ENCODE data around the gene SSH3. TPM values are rescaled to one million over a fixed set of nuclear protein-coding genes. Genes with fewer than 3 reads are reported as not detected.

SSH3 gene
- total RNA-seq, 6 experiments from 2014 or later, result 10.9 to 17.9 (median 14.5) TPM

GRCh38 chr11:67275606-67276409, 27.5 kb upstream of the SSH3 start:
- no peak overlapping the region for H3K4me3 ChIP-seq
- H3K36me3 ChIP-seq, result peaks cover 0 to 20% (median 6%) of the 10 kb centered on the region in 4 donors
- peak overlapping the region; percentile 18 to 67 (median 62) for H3K27ac ChIP-seq
- H3K27me3 ChIP-seq, result no peaks in the 10 kb centered on the region
- ATAC-seq (no peak), DNase-seq (peak in 1 of 3 donors; percentile 46)
- WGBS (ENCODE audit: insufficient coverage, low coverage, low lambda C conversion rate, missing lambda C conversion rate), result 70% methylated on average over 9 of the region's 17 CpGs
- no peaks in the 10 kb centered on the region for H3K9me3 ChIP-seq
- no peak for TF ChIP-seq POLR2A (IDR thresholded peaks at IDR 0.05)
- TF ChIP-seq CTCF (IDR thresholded peaks at IDR 0.05), result no peak
- H3K4me1 ChIP-seq, result peaks cover 0 to 43% (median 0%) of the 10 kb centered on the region in 4 donors
- intact Hi-C loops (cut with DNase I), result loop anchor here in 1 of 2 donors (10.0 kb wide), 1 partner anchor 109 kb away; no protein-coding TSS in a partner anchor

GRCh38 chr11:67276781-67277230, 26.5 kb upstream of the SSH3 start:
- WGBS (ENCODE audit: insufficient coverage, low coverage, low lambda C conversion rate, missing lambda C conversion rate), result 54% methylated on average over 6 of the region's 16 CpGs
- no peak overlapping the region for H3K4me3 ChIP-seq
- H3K4me1 ChIP-seq, result peaks cover 0 to 38% (median 0%) of the 10 kb centered on the region in 4 donors
- DNase-seq (peak in 2 of 3 donors; percentile 50 to 60), ATAC-seq (peak; percentile 5 to 22 (median 14))
- H3K9me3 ChIP-seq, result no peaks in the 10 kb centered on the region
- no peak for TF ChIP-seq POLR2A (IDR thresholded peaks at IDR 0.05)
- peak in 1 of 4 donors; percentile 9 for TF ChIP-seq CTCF (IDR thresholded peaks at IDR 0.05)
- H3K27me3 ChIP-seq, result no peaks in the 10 kb centered on the region
- H3K36me3 ChIP-seq, result peaks cover 0 to 30% (median 10%) of the 10 kb centered on the region in 4 donors
- intact Hi-C loops (cut with DNase I), result loop anchor here in 1 of 2 donors (10.0 kb wide), 1 partner anchor 108 kb away; no protein-coding TSS in a partner anchor
- H3K27ac ChIP-seq, result peak overlapping the region; percentile 58 to 81 (median 62)

GRCh38 chr11:67277231-67277961, 25.9 kb upstream of the SSH3 start:
- Histone ChIP-seq H3K27me3 (no peaks in the 10 kb centered on the region), H3K9me3 (no peaks in the 10 kb centered on the region), H3K4me3 (no peak overlapping the region), H3K36me3 (peaks cover 0 to 36% (median 13%) of the 10 kb centered on the region in 4 donors), H3K4me1 (peaks cover 0 to 33% (median 0%) of the 10 kb centered on the region in 4 donors), H3K27ac (peak overlapping the region; percentile 58 to 81 (median 62))
- TF ChIP-seq POLR2A (IDR thresholded peaks at IDR 0.05), result no peak
- TF ChIP-seq CTCF (IDR thresholded peaks at IDR 0.05), result no peak
- peak; percentile 61 to 72 (median 66) for ATAC-seq
- WGBS (ENCODE audit: insufficient coverage, low coverage, low lambda C conversion rate, missing lambda C conversion rate), result 49% methylated on average over 7 of the region's 24 CpGs
- peak; percentile 83 to 90 (median 88) for DNase-seq
- intact Hi-C loops (cut with DNase I), result loop anchor here in 1 of 2 donors (10.0 kb wide), 1 partner anchor 107 kb away; no protein-coding TSS in a partner anchor

GRCh38 chr11:67278135-67278938, 25.0 kb upstream of the SSH3 start:
- peaks cover 0 to 45% (median 17%) of the 10 kb centered on the region in 4 donors for H3K36me3 ChIP-seq
- intact Hi-C loops (cut with DNase I), result loop anchor here in 1 of 2 donors (10.0 kb wide), 1 partner anchor 106 kb away; no protein-coding TSS in a partner anchor
- no peak overlapping the region for H3K4me3 ChIP-seq
- WGBS (ENCODE audit: insufficient coverage, low coverage, low lambda C conversion rate, missing lambda C conversion rate), result 17% methylated on average over 1 of the region's 14 CpGs
- H3K27me3 ChIP-seq, result no peaks in the 10 kb centered on the region
- peaks cover 0 to 29% (median 0%) of the 10 kb centered on the region in 4 donors for H3K4me1 ChIP-seq
- DNase-seq (peak; percentile 21 to 56 (median 47)), ATAC-seq (no peak)
- H3K27ac ChIP-seq, result peak overlapping the region; percentile 26 to 81 (median 62)
- TF ChIP-seq CTCF (IDR thresholded peaks at IDR 0.05) (no peak), POLR2A (IDR thresholded peaks at IDR 0.05) (no peak)
- H3K9me3 ChIP-seq, result no peaks in the 10 kb centered on the region
